LNCAP (cell line): ENCODE results near the gene MARS1.

Source experiments
- TF ChIP-seq, protein P1 (sequence below): fragments of 450-650 bp; IDR thresholded peaks from 2 replicates; pipeline ENCODE4 v1.5.1; 2017; ENCODE audit warnings: mild to moderate bottlenecking

Gene MARS1

DNA sequence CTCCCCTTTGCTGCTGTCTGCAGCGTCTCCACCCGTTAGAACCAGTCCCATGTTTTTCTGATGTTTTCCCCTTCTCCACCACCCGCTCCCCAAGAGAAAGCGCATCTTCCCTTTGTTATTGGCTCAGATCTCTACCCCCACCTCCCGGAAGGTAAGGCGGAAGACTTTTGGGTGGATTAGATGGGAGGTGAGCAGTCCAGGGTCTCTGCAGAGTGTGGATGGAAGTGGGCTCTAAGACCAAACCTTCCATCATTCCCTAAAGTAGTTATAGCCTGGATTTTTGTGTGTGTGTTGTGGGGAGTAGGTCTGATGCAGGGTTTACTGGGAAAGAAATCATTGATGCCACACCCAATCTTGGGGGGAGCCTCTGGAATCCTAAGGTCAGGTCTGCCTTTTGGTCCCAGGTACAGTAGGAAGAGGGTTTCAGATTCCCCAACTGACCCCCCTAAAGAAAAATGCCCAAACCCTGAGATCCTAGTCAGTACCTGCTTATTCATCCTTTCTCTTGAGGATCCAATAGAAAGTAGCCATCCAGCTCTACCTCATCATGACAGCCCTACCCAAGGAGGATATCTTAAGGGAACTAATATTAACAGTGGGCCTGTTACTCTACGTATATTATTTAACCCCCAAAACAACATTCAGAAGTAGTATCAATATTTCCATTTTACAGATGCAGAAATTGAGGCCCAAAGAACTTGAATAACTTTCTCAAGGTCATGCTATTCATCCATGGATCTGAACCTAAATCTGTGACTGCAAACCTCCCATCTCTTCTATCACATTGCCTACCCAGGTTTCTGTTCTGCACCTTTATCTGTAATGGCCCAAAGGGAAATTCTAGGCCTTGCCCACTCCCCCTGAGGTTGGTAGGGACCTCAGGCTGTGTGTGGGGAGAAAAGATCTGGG, 63.0 kb downstream of the MARS1 start:
- TF ChIP-seq, protein P1, sequence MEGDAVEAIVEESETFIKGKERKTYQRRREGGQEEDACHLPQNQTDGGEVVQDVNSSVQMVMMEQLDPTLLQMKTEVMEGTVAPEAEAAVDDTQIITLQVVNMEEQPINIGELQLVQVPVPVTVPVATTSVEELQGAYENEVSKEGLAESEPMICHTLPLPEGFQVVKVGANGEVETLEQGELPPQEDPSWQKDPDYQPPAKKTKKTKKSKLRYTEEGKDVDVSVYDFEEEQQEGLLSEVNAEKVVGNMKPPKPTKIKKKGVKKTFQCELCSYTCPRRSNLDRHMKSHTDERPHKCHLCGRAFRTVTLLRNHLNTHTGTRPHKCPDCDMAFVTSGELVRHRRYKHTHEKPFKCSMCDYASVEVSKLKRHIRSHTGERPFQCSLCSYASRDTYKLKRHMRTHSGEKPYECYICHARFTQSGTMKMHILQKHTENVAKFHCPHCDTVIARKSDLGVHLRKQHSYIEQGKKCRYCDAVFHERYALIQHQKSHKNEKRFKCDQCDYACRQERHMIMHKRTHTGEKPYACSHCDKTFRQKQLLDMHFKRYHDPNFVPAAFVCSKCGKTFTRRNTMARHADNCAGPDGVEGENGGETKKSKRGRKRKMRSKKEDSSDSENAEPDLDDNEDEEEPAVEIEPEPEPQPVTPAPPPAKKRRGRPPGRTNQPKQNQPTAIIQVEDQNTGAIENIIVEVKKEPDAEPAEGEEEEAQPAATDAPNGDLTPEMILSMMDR: no peak

DNA sequence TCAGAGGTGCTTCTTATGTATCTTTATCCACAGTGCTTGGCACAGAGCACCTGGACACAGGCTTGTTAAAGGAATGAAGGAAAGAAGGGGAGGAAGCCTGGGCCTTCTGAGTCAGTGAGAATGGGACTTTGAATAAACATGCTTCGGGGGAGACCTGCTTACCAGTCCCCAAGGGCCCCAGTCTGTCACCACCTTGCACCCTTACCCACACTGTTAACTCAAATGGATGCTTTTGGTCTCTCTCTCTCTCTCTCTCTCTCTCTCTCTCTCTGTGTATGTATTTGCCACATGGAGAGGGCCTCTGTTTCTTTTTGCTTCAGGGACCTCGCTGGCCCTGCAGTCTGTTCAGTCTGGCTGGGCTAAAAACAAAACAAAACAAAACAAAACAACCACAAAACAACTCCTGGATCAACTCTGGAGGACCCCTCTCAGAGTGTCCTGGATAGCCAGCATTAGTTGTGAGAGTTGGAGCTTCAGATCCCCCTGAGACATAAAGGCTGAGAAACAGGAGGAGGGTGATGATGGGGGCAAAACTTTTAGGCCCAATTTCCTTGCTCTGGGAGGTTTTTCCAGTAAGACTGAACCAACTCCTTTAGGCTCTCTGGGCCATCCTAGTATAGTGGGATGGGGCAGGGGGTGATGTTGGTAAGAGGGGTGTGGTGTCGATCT, 63.9 kb downstream of the MARS1 start:
- TF ChIP-seq, protein P1: no peak

DNA sequence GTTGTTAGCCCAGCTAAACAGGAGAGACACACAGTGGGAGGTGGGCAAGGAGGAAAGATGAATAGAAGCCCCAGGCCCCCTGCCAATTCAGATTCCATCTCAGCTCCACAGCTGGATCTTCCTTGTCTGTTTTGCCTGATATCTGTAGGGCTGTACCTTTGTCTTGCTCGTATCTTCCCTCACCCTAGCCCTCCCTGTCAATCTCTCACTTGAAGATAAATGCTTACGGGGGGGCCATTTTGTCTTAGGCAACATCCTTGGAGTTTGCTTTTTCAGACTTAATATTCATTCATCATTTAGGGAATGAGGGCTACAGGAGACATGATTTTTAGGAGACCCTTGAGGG, 64.4 kb downstream of the MARS1 start:
- TF ChIP-seq, protein P1: no peak

DNA sequence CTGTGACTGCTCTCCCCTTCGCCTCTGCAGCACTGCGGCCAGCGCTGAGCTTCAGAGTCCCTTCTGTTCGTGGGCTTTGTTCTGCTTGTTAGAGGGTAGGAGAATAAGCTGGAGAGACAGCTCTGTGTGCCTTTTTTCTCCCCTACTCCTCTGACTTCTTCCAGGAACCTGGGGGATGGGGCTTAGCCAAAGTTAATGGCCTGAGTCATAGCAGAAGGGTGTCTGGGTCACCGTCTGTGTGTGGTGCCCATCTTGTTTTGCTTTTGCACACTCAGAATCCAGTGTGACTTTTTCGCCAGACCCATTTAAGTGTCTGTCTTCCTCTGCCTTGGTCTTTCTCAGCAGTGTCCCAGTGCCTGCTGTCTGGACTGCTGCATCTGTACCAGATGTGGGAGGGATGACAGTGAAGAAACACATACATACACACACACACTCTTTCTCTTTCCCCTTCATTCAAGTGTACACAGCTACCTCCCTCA, 65.0 kb downstream of the MARS1 start:
- TF ChIP-seq, protein P1: no peak

DNA sequence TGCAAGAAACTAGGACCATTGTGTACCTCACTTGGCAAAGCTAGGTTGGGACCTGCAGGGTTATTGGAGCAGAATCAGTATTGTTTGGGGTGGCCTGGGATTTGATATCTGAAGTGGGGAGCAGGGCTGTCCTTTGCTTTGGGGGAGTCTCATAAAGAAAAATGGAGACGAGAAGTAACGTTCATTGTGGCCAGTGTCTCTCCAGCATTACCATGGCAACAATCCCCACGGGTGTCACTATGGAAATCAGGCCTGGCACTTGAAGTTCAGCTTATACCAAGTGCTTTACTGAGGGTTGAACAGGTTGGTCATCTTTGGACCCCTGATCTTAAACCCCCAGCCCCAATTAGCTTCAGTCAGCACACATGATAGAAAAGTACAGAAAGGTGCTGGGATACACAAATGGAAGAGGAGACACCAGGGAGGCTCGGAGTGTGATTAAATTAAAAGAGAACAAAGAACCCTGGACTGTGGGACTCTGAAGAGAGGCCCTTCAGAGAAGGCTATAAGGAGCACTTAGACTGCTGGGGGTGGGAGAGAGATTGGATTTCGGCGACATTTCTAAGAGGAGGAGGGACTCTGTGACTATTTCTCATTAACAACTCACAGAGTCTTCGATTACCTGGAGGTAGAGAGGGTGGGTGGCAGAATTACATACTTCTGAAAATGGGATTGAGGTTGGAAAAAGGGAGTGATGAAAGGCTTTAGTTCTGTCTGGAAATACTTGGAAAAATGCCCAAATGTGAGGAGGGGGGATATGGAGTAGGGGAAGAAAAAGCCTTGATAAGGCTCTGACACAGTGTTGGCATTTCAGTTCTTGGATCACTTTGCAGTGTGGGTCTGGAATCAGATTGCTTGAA, 65.7 kb downstream of the MARS1 start:
- TF ChIP-seq, protein P1: no peak

DNA sequence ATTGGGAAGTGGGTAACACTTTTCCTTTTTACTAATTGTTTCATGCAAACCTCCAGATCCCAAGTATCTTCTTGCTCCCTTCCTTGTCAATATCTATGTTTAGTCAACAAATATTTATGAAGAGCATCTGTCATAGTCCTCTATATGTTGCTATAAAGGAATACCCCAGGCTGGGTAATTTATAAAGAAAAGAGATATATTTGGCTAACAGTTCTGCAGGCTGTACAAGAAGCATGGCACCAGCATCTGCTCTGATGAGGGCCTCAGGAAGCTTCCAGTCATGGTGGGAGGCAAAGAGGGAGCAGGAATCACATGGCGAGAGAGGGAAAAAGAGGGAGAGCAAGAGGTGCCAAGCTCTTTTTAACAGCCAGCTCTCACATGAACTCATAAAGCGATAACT, 66.6 kb downstream of the MARS1 start:
- TF ChIP-seq, protein P1: no peak

DNA sequence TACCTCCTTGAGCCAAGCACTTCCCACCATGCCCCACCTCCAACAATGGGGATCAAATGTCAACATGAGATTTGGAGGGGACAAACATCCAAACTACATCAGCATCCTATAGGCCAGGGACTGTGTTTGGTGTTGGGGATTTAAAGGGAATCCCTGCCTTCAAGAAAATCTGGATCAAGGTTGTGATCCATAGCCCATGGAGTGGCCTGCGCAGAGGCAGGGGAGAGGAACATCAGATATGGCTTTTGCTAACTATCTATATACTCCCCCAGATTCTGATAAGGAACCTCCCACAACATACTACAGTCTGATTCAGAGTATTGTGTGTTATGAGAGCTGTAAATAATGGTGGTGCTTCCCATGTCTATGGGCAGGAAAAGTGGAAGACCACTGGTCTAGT, 67.0 kb downstream of the MARS1 start:
- TF ChIP-seq, protein P1: no peak
